ENCODE data around the gene CELSR1.

CELSR1 gene

GRCh38 chr22:46463435-46464227 is 73.8 kb downstream of the CELSR1 start:
- H3K36me3 Mint-ChIP-seq = no peaks in the 10 kb centered on the region
- no peak overlapping the region for H3K27ac Mint-ChIP-seq
- H3K27me3 Mint-ChIP-seq = peaks cover 3% of the 10 kb centered on the region
- no peak overlapping the region for H3K4me3 Mint-ChIP-seq
- H3K9me3 Mint-ChIP-seq (ENCODE audit: low read depth) = no peaks in the 10 kb centered on the region
- H3K4me1 Mint-ChIP-seq (ENCODE audit: low read depth) = no peaks in the 10 kb centered on the region

- H3K9me3 Mint-ChIP-seq (ENCODE audit: low read depth) = no peaks in the 10 kb centered on the region
- H3K4me1 Mint-ChIP-seq (ENCODE audit: low read depth) = no peaks in the 10 kb centered on the region
- H3K27ac Mint-ChIP-seq = no peak overlapping the region
- peaks cover 3% of the 10 kb centered on the region for H3K27me3 Mint-ChIP-seq
- no peaks in the 10 kb centered on the region for H3K36me3 Mint-ChIP-seq
- no peak overlapping the region for H3K4me3 Mint-ChIP-seq
These were observed 74.6 kb downstream of the CELSR1 start for GRCh38 chr22:46462726-46463371.

- Mint-ChIP-seq H3K4me3 (no peak overlapping the region), H3K36me3 (no peaks in the 10 kb centered on the region), H3K9me3 (ENCODE audit: low read depth) (no peaks in the 10 kb centered on the region), H3K27ac (no peak overlapping the region), H3K4me1 (ENCODE audit: low read depth) (no peaks in the 10 kb centered on the region), H3K27me3 (peaks cover 3% of the 10 kb centered on the region)
These were observed 75.7 kb downstream of the CELSR1 start for GRCh38 chr22:46461566-46462180.

- Mint-ChIP-seq H3K4me1 (ENCODE audit: low read depth) (no peaks in the 10 kb centered on the region), H3K27me3 (peaks cover 4% of the 10 kb centered on the region), H3K36me3 (no peaks in the 10 kb centered on the region), H3K27ac (no peak overlapping the region), H3K9me3 (ENCODE audit: low read depth) (no peaks in the 10 kb centered on the region), H3K4me3 (no peak overlapping the region)
These were observed 76.6 kb downstream of the CELSR1 start for GRCh38 chr22:46460857-46461256.

GRCh38 chr22:46459347-46460065 is 77.9 kb downstream of the CELSR1 start:
- no peaks in the 10 kb centered on the region for H3K4me1 Mint-ChIP-seq (ENCODE audit: low read depth)
- no peak overlapping the region for H3K4me3 Mint-ChIP-seq
- peaks cover 2% of the 10 kb centered on the region for H3K27me3 Mint-ChIP-seq
- H3K36me3 Mint-ChIP-seq = no peaks in the 10 kb centered on the region
- no peaks in the 10 kb centered on the region for H3K9me3 Mint-ChIP-seq (ENCODE audit: low read depth)
- no peak overlapping the region for H3K27ac Mint-ChIP-seq

GRCh38 chr22:46458525-46458924 is 78.9 kb downstream of the CELSR1 start:
- no peaks in the 10 kb centered on the region for H3K4me1 Mint-ChIP-seq (ENCODE audit: low read depth)
- no peaks in the 10 kb centered on the region for H3K36me3 Mint-ChIP-seq
- no peaks in the 10 kb centered on the region for H3K9me3 Mint-ChIP-seq (ENCODE audit: low read depth)
- H3K4me3 Mint-ChIP-seq = no peak overlapping the region
- H3K27ac Mint-ChIP-seq = no peak overlapping the region
- peaks cover 2% of the 10 kb centered on the region for H3K27me3 Mint-ChIP-seq

- Mint-ChIP-seq H3K36me3 (no peaks in the 10 kb centered on the region), H3K27me3 (peaks cover 2% of the 10 kb centered on the region), H3K4me3 (no peak overlapping the region)
These were observed 79.6 kb downstream of the CELSR1 start for GRCh38 chr22:46457502-46458488.

GRCh38 chr22:46456818-46457163 is 80.6 kb downstream of the CELSR1 start:
- H3K4me1 Mint-ChIP-seq (ENCODE audit: low read depth) = no peaks in the 10 kb centered on the region
- no peaks in the 10 kb centered on the region for H3K9me3 Mint-ChIP-seq (ENCODE audit: low read depth)
- no peaks in the 10 kb centered on the region for H3K36me3 Mint-ChIP-seq
- H3K4me3 Mint-ChIP-seq = no peak overlapping the region
- H3K27me3 Mint-ChIP-seq = peaks cover 2% of the 10 kb centered on the region
- H3K27ac Mint-ChIP-seq = no peak overlapping the region

More at GRCh38 chr22:46457502-46458488, 79.6 kb downstream of the CELSR1 start:
- Mint-ChIP-seq H3K4me1 (ENCODE audit: low read depth) (no peaks in the 10 kb centered on the region), H3K9me3 (ENCODE audit: low read depth) (no peaks in the 10 kb centered on the region), H3K27ac (no peak overlapping the region)

- H3K4me3 Mint-ChIP-seq = no peak overlapping the region
- H3K4me1 Mint-ChIP-seq (ENCODE audit: low read depth) = no peaks in the 10 kb centered on the region
- H3K36me3 Mint-ChIP-seq = no peaks in the 10 kb centered on the region
- no peak overlapping the region for H3K27ac Mint-ChIP-seq
- H3K9me3 Mint-ChIP-seq (ENCODE audit: low read depth) = no peaks in the 10 kb centered on the region
- H3K27me3 Mint-ChIP-seq = peaks cover 2% of the 10 kb centered on the region
These were observed 82.0 kb downstream of the CELSR1 start for GRCh38 chr22:46455446-46455845.

- H3K4me3 Mint-ChIP-seq = no peak overlapping the region
- no peaks in the 10 kb centered on the region for H3K36me3 Mint-ChIP-seq
- H3K27me3 Mint-ChIP-seq = peaks cover 2% of the 10 kb centered on the region
- no peaks in the 10 kb centered on the region for H3K4me1 Mint-ChIP-seq (ENCODE audit: low read depth)
- no peak overlapping the region for H3K27ac Mint-ChIP-seq
- no peaks in the 10 kb centered on the region for H3K9me3 Mint-ChIP-seq (ENCODE audit: low read depth)
These were observed 82.7 kb downstream of the CELSR1 start for GRCh38 chr22:46454504-46455269.

GRCh38 chr22:46453829-46454503 is 83.5 kb downstream of the CELSR1 start:
- Mint-ChIP-seq H3K27ac (no peak overlapping the region), H3K9me3 (ENCODE audit: low read depth) (no peaks in the 10 kb centered on the region), H3K36me3 (no peaks in the 10 kb centered on the region), H3K4me1 (ENCODE audit: low read depth) (no peaks in the 10 kb centered on the region), H3K27me3 (peaks cover 2% of the 10 kb centered on the region), H3K4me3 (no peak overlapping the region)

GRCh38 chr22:46453006-46453828 is 84.2 kb downstream of the CELSR1 start:
- no peaks in the 10 kb centered on the region for H3K36me3 Mint-ChIP-seq
- no peak overlapping the region for H3K27ac Mint-ChIP-seq
- H3K27me3 Mint-ChIP-seq = peaks cover 2% of the 10 kb centered on the region
- H3K9me3 Mint-ChIP-seq (ENCODE audit: low read depth) = no peaks in the 10 kb centered on the region
- H3K4me3 Mint-ChIP-seq = no peak overlapping the region
- no peaks in the 10 kb centered on the region for H3K4me1 Mint-ChIP-seq (ENCODE audit: low read depth)
